NK-92 treated with Interleukin-12 subunit alpha and Interleukin-12 subunit beta, amount 100 ng/mL, for 24 hours (cell line): Measurements from ENCODE around the gene SLC31A1.

Experiments
- DNase-seq: peaks from one replicate; lab custom pipeline; 2025; lab: John Stamatoyannopoulos, UW

Gene SLC31A1

GRCh38 chr9:113221003-113221799 lies at the start of gene SLC31A1, which contains the start of gene FKBP15:
Gene SLC31A1 (plus strand): TSS chr9:113221544. CDS start chr9:113256149, 34,605 bp downstream.
Gene FKBP15 (minus strand): TSS chr9:113221277. CDS start chr9:113221243, 34 bp downstream.
- peak; percentile 92 for DNase-seq

GRCh38 chr9:113173341-113173740 lies 48.0 kb upstream of the SLC31A1 start:
- DNase-seq = no peak

- no peak for DNase-seq
Measured at GRCh38 chr9:113176803-113177202, 44.5 kb upstream of the SLC31A1 start.

- no peak for DNase-seq
Measured at GRCh38 chr9:113177251-113177650, 44.1 kb upstream of the SLC31A1 start.

- DNase-seq = no peak
Measured at GRCh38 chr9:113178087-113178486, 43.3 kb upstream of the SLC31A1 start.

- no peak for DNase-seq
Measured at GRCh38 chr9:113179839-113180238, 41.5 kb upstream of the SLC31A1 start.

- no peak for DNase-seq
Measured at GRCh38 chr9:113181165-113181564, 40.2 kb upstream of the SLC31A1 start.

GRCh38 chr9:113183956-113184488 lies 37.3 kb upstream of the SLC31A1 start:
- no peak for DNase-seq

- no peak for DNase-seq
Measured at GRCh38 chr9:113184539-113184938, 36.8 kb upstream of the SLC31A1 start.

GRCh38 chr9:113185271-113185670 lies 36.1 kb upstream of the SLC31A1 start:
- no peak for DNase-seq

GRCh38 chr9:113186137-113186755 lies 35.1 kb upstream of the SLC31A1 start:
- DNase-seq = no peak

GRCh38 chr9:113187929-113188595 lies 33.3 kb upstream of the SLC31A1 start:
- no peak for DNase-seq

GRCh38 chr9:113192455-113192854 lies 28.9 kb upstream of the SLC31A1 start:
- no peak for DNase-seq

GRCh38 chr9:113199683-113200329 lies 21.5 kb upstream of the SLC31A1 start:
- no peak for DNase-seq

GRCh38 chr9:113205432-113205831 lies 15.9 kb upstream of the SLC31A1 start:
- DNase-seq = no peak

- DNase-seq = no peak
Measured at GRCh38 chr9:113205861-113206260, 15.5 kb upstream of the SLC31A1 start.

- DNase-seq = no peak
Measured at GRCh38 chr9:113210815-113211214, 10.5 kb upstream of the SLC31A1 start.

- DNase-seq = no peak
Measured at GRCh38 chr9:113215132-113215531, 6.2 kb upstream of the SLC31A1 start.

- no peak for DNase-seq
Measured at GRCh38 chr9:113216406-113216805, 4.9 kb upstream of the SLC31A1 start.

GRCh38 chr9:113219186-113219936 lies 2.0 kb upstream of the SLC31A1 start:
- no peak for DNase-seq

- DNase-seq = peak; percentile 7
Measured at GRCh38 chr9:113219969-113220368, 1.4 kb upstream of the SLC31A1 start.
